Fibroblast of lung (primary cell): ENCODE results near the gene ATP9B. TPM values are rescaled to one million over a fixed set of nuclear protein-coding genes. Genes with fewer than 3 reads are reported as not detected.

Experiments
- DNase-seq, 2 donors: peaks; one replicate each; pipeline versions ENCODE4 v3.0.0 to v3.0.0-alpha.2; 2010; ENCODE audit warnings: low read depth in 2 of 2
- H2AFZ ChIP-seq: 2 replicates; pipeline ENCODE4 v1.5.1; 2012; ENCODE audit warnings: low read length, control low read depth, inconsistent platforms
- H3K27ac ChIP-seq: 2 replicates; pipeline ENCODE4 v1.5.1; 2011; ENCODE audit warnings: low read length, control low read depth; ENCODE audit not compliant: insufficient read depth
- H3K27me3 ChIP-seq: 2 replicates; pipeline ENCODE4 v1.5.1; 2011; ENCODE audit warnings: mild to moderate bottlenecking, low read length; ENCODE audit not compliant: control insufficient read depth, insufficient read depth
- H3K36me3 ChIP-seq: 2 replicates; pipeline ENCODE4 v1.5.1; 2011; ENCODE audit warnings: low read length; ENCODE audit not compliant: control insufficient read depth, insufficient read depth
- H3K4me1 ChIP-seq: 2 replicates; pipeline ENCODE4 v1.5.1; 2011; ENCODE audit warnings: low read length; ENCODE audit not compliant: control insufficient read depth, insufficient read depth; ENCODE audit errors: extremely low read depth
- H3K4me2 ChIP-seq: 2 replicates; pipeline ENCODE4 v1.5.1; 2011; ENCODE audit warnings: low read length, control low read depth; ENCODE audit not compliant: insufficient read depth; ENCODE audit errors: extremely low read depth
- H3K4me3 ChIP-seq, 4 experiments: fragments of 200-600 bp in 1 of 4; sonication (generic) in 1 of 4; replicated peaks in 1 of 4; 2 replicates each; pipeline ENCODE4 v1.5.1; 2011 to 2016; ENCODE audit warnings: low read length in 4 of 4, low read depth in 3 of 4, mild to moderate bottlenecking in 3 of 4, control low read depth in 2 of 4, inconsistent platforms in 1 of 4, mixed read lengths in 1 of 4; ENCODE audit not compliant: insufficient read depth in 1 of 4; ENCODE audit errors: control extremely low read depth in 1 of 4
- H3K79me2 ChIP-seq: 2 replicates; pipeline ENCODE4 v1.5.1; 2012; ENCODE audit warnings: mild to moderate bottlenecking, low read length, inconsistent platforms; ENCODE audit not compliant: control insufficient read depth, insufficient read depth
- H3K9ac ChIP-seq: 2 replicates; pipeline ENCODE4 v1.5.1; 2011; ENCODE audit warnings: mild to moderate bottlenecking, low read length, control low read depth; ENCODE audit not compliant: insufficient read depth
- H3K9me3 ChIP-seq: 2 replicates; pipeline ENCODE4 v1.5.1; 2012; ENCODE audit warnings: low read depth, low read length; ENCODE audit not compliant: control insufficient read depth, insufficient read depth
- H4K20me1 ChIP-seq: 2 replicates; pipeline ENCODE4 v1.5.1; 2011; ENCODE audit warnings: low read length; ENCODE audit not compliant: control insufficient read depth, insufficient read depth; ENCODE audit errors: extremely low read depth
- EZH2 ChIP-seq: IDR thresholded peaks from 2 replicates; pipeline ENCODE4 v1.5.1; 2012; ENCODE audit warnings: low read length, control low read depth, mild to moderate bottlenecking; ENCODE audit errors: missing control alignments
- polyA plus RNA-seq, 2 donors: library from polyadenylated mRNA; depleted of rRNA in 1 of 2; stranded (reverse) in 1 of 2; unstranded in 1 of 2; fragments of >200 nt; gene quantifications; 2 replicates each; pipeline ENCODE4 v1.2.1, GENCODE V29; 2011 to 2012; ENCODE audit warnings: missing spikeins in 1 of 2
- total RNA-seq: library from RNA; depleted of rRNA; stranded (reverse); fragments of >200 nt; gene quantifications from 2 replicates; pipeline ENCODE4 v1.2.1, GENCODE V29; 2014
- TF ChIP-seq, protein P1 (sequence below), 2 donors: IDR thresholded peaks in 1 of 2; conservative IDR thresholded peaks in 1 of 2; 1 replicate in 1 of 2; 2 replicates in 1 of 2; pipeline ENCODE4 v1.5.1; 2011 to 2012; ENCODE audit warnings: low read length in 2 of 2, control low read depth in 1 of 2, inconsistent platforms in 1 of 2, low read depth in 1 of 2, mild to moderate bottlenecking in 1 of 2

The ATP9B gene
- total and polyA plus RNA-seq, 2 donors (not counting 1 experiment from before 2014, with no cell fraction given): 11.2 to 27.7 TPM

DNA sequence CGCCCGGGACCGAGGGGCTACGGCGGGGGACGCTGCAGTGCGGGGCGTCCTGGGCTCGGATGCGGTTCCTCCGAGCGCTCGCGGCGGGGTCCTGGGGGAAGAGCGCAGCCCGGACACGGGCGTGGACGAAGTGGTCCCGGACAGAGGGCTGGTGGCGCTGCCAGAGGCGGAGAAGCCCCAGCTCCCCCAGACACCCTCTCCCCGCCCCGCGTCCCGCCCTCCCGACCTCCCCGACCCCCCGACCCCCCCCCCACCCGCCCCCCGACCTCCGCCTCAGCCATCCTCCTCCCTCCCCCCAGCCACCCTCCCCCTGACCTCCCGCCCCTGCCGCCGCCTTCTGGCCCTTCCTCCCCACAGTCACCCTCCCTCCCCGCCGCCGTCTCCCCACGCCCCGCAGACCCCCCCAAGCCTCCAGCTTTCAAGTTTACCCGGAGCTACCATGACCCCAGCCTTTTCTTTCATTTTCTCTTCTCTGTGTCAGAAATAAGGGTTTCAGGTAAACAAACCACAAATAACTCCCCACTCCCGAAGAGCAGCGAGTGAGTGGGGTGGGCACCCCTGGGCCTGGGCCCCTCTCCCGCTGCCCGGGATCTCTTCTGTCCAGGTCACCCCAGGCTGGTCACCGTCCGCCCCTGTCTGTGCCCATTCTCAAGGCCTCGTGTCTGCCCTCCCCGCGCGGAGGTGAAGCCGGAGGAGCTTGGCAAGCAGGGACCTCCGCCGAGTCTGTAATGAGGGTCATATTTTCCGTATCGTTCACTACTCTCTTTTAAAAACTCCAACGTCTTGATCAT lies 331.6 kb downstream of the ATP9B start:
- H3K27ac ChIP-seq: no peak overlapping the region
- no peaks in the 10 kb centered on the region for H3K4me1 ChIP-seq
- H3K9ac ChIP-seq: peak overlapping the region; percentile 50
- peak overlapping the region; percentile 25 for H3K4me2 ChIP-seq
- H2AFZ ChIP-seq: no peak overlapping the region
- TF ChIP-seq, protein P1, sequence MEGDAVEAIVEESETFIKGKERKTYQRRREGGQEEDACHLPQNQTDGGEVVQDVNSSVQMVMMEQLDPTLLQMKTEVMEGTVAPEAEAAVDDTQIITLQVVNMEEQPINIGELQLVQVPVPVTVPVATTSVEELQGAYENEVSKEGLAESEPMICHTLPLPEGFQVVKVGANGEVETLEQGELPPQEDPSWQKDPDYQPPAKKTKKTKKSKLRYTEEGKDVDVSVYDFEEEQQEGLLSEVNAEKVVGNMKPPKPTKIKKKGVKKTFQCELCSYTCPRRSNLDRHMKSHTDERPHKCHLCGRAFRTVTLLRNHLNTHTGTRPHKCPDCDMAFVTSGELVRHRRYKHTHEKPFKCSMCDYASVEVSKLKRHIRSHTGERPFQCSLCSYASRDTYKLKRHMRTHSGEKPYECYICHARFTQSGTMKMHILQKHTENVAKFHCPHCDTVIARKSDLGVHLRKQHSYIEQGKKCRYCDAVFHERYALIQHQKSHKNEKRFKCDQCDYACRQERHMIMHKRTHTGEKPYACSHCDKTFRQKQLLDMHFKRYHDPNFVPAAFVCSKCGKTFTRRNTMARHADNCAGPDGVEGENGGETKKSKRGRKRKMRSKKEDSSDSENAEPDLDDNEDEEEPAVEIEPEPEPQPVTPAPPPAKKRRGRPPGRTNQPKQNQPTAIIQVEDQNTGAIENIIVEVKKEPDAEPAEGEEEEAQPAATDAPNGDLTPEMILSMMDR (conservative IDR thresholded peaks at IDR 0.05 in 1 of 2, IDR thresholded peaks at IDR 0.05 in 1 of 2; ENCODE audit: low read depth in 1 of 2, low read length in 2 of 2): no peak
- no peak for TF ChIP-seq EZH2
- H4K20me1 ChIP-seq: no peaks in the 10 kb centered on the region
- H3K36me3 ChIP-seq: no peaks in the 10 kb centered on the region
- no peaks in the 10 kb centered on the region for H3K27me3 ChIP-seq
- no peaks in the 10 kb centered on the region for H3K79me2 ChIP-seq
- no peaks in the 10 kb centered on the region for H3K9me3 ChIP-seq
- peak overlapping the region in 3 of 4 experiments; percentile 17 to 60 (median 27) for H3K4me3 ChIP-seq
- DNase-seq: no peak

DNA sequence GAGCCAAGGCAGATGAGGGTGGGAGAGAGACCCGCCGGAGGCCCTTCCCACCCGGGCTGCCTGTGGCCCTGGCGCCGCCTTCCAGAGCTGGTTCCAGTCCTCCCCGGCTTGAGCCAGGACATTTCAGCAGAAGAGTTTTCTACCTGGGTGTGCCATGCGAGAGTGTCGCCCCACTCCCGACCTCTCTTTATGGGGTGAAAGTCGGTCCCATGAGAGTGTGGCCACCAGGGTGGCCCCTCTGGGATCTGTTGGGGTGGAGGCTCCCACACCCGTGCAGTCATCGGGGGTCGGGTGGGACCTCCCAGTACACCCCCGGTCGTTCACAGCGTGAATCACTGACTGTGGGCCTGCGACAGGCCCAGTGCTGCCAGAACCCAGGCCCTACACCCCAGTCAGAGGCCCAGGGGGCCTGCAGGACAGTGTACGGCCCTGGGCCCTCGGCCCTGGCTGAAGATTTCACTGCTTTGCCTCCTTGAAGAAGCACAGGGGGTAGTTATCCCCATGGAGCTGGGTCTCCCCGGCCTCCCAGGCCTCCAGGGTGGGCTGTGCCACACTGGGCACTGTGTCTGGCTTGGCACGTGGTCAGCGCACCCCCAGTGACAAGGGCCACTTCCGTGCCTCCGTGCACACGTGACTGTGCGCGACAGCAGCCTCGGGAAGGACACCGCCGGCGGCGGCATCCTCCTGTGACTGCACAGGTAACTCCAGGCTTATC lies 332.5 kb downstream of the ATP9B start:
- Histone ChIP-seq H3K4me3 (no peak overlapping the region), H3K36me3 (no peaks in the 10 kb centered on the region), H3K79me2 (no peaks in the 10 kb centered on the region), H3K27ac (no peak overlapping the region), H3K27me3 (no peaks in the 10 kb centered on the region), H3K4me2 (no peak overlapping the region), H3K9me3 (no peaks in the 10 kb centered on the region), H2AFZ (no peak overlapping the region), H3K4me1 (no peaks in the 10 kb centered on the region), H4K20me1 (no peaks in the 10 kb centered on the region), H3K9ac (no peak overlapping the region)
- TF ChIP-seq EZH2: no peak
- TF ChIP-seq, protein P1 (conservative IDR thresholded peaks at IDR 0.05 in 1 of 2, IDR thresholded peaks at IDR 0.05 in 1 of 2; ENCODE audit: low read depth in 1 of 2, low read length in 2 of 2): no peak
- DNase-seq: no peak

DNA sequence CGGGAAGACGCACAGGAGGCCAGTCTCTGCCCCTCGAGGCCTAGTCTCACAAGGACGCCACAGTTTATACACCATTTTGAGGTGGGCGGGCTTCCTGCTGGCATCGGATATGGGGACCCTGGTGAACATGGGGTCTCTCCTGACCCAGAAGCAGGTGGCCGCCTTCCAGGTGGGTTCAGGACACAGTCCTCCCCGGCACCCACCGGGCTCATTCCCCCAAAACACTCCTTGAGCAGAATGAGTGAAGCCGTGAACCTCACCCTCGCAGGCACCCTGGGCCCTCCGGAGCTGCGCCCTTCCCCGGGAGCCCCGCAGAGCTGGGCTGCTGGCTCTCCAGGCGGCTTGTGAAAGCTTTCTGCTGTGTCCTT lies 333.0 kb downstream of the ATP9B start:
- TF ChIP-seq, protein P1 (conservative IDR thresholded peaks at IDR 0.05 in 1 of 2, IDR thresholded peaks at IDR 0.05 in 1 of 2; ENCODE audit: low read depth in 1 of 2, low read length in 2 of 2): no peak
- no peak for TF ChIP-seq EZH2
- Histone ChIP-seq H3K79me2 (no peaks in the 10 kb centered on the region), H3K36me3 (no peaks in the 10 kb centered on the region), H3K4me1 (no peaks in the 10 kb centered on the region), H4K20me1 (no peaks in the 10 kb centered on the region), H3K4me2 (no peak overlapping the region), H3K9ac (no peak overlapping the region), H2AFZ (no peak overlapping the region), H3K9me3 (no peaks in the 10 kb centered on the region), H3K27me3 (no peaks in the 10 kb centered on the region), H3K4me3 (no peak overlapping the region), H3K27ac (no peak overlapping the region)
- no peak for DNase-seq
